Uterus (tissue), 4 donors: ENCODE measurements around the gene TTC9B. TPM values are rescaled to one million over a fixed set of nuclear protein-coding genes. Genes with fewer than 3 reads are reported as not detected.

Experiments used
- DNase-seq, 2 donors: peaks; one replicate each; pipeline ENCODE4 v3.0.0-alpha.2; 2019 to 2020
- H3K27ac ChIP-seq, 2 donors: fragments of 200-600 bp; sonication (generic); 1 replicate in 1 of 2; 2 replicates in 1 of 2; pipeline ENCODE4 v1.5.1; 2016 to 2018
- H3K27me3 ChIP-seq, 2 donors: fragments of 200-600 bp; sonication (generic); one replicate each; pipeline ENCODE4 v1.5.1; 2018 to 2019; ENCODE audit warnings: control low read depth in 1 of 2
- H3K36me3 ChIP-seq, 2 donors: fragments of 200-600 bp; sonication (generic); one replicate each; pipeline ENCODE4 v1.5.1; 2019; ENCODE audit warnings: control low read depth in 1 of 2
- H3K4me1 ChIP-seq, 2 donors: fragments of 200-600 bp; sonication (generic); one replicate each; pipeline ENCODE4 v1.5.1; 2018 to 2019; ENCODE audit warnings: control low read depth in 1 of 2
- H3K4me3 ChIP-seq, 2 donors: fragments of 200-600 bp; sonication (generic); 1 replicate in 1 of 2; 2 replicates in 1 of 2; pipeline ENCODE4 v1.5.1; 2018 to 2019; ENCODE audit warnings: mild to moderate bottlenecking in 1 of 2
- H3K9me3 ChIP-seq, 2 donors: fragments of 200-600 bp; sonication (generic); one replicate each; pipeline ENCODE4 v1.5.1; 2019; ENCODE audit warnings: control low read depth in 1 of 2
- POLR2A ChIP-seq, 2 donors: fragments of 450-650 bp; IDR thresholded peaks; one replicate each; pipeline ENCODE4 v1.6.1; 2016; ENCODE audit warnings: antibody characterized with exemption in 2 of 2, mild to moderate bottlenecking in 1 of 2, moderate library complexity in 1 of 2
- intact Hi-C: fragments of 100-400 bp; cut with DNase I; formaldehyde crosslinking; loops from one replicate; pipeline ENCODE4 v1.15.1; 2023; ENCODE audit warnings: low total_unique reads
- total RNA-seq, 4 donors: library from RNA; depleted of rRNA in 3 of 4; stranded (reverse); fragments of >200 nt in 3 of 4; gene quantifications; one replicate each; pipeline versions ENCODE4 v1.1.0 to v1.2.4, GENCODE V29; 2014 to 2023
- TF ChIP-seq, protein P1 (sequence below), 4 experiments: fragments of 200-600 bp in 2 of 4; fragments of 450-650 bp in 2 of 4; sonication (generic) in 2 of 4; IDR thresholded peaks; one replicate each; pipeline ENCODE4 v1.5.1; 2016 to 2019; ENCODE audit warnings: antibody characterized with exemption in 4 of 4, mild to moderate bottlenecking in 2 of 4, moderate library complexity in 1 of 4
- donor health status: DM: yes; HTN: yes; CAD: no.

The TTC9B gene
- total RNA-seq, 4 donors from 2014 or later: not detected

DNA sequence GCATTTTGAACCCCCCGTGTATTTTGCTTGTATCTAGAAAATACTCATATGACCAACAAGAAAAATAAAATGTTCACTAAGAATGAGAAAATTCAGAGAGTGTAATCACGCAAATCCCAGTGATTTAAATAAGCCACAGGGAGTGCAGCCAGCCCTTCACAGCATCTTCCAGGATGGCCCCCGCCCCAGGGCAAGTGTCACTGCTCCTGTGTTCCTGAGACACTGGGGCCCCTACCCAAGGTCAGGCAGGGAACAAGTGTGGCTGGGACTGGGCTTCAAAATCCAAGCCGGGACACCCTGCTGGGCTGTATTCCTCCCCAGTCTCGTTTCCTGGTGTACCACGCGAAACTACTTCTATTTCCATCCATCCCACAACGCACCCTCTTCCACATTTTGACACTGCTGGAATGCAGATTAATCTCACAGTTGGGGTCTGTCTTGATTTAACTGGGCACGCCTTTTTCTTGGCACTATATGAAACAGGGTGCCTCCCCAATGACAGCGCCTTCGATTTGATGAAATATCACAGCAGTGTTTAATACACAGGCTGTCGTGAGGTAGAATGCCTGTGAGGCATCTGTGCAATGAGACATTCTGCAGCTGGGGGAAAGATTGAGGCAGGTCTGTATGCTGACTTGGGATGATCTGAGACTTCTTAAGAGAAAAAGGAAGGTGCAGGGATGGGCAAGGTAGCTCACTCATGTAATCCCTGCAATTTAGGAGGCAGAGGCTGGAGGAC lies 26.6 kb upstream of the TTC9B start:
- H3K4me3 ChIP-seq: no peak overlapping the region
- no peak overlapping the region for H3K27ac ChIP-seq
- no peaks in the 10 kb centered on the region for H3K9me3 ChIP-seq
- intact Hi-C loops: no loop called here
- no peaks in the 10 kb centered on the region for H3K27me3 ChIP-seq
- H3K36me3 ChIP-seq: no peaks in the 10 kb centered on the region
- TF ChIP-seq, protein P1, sequence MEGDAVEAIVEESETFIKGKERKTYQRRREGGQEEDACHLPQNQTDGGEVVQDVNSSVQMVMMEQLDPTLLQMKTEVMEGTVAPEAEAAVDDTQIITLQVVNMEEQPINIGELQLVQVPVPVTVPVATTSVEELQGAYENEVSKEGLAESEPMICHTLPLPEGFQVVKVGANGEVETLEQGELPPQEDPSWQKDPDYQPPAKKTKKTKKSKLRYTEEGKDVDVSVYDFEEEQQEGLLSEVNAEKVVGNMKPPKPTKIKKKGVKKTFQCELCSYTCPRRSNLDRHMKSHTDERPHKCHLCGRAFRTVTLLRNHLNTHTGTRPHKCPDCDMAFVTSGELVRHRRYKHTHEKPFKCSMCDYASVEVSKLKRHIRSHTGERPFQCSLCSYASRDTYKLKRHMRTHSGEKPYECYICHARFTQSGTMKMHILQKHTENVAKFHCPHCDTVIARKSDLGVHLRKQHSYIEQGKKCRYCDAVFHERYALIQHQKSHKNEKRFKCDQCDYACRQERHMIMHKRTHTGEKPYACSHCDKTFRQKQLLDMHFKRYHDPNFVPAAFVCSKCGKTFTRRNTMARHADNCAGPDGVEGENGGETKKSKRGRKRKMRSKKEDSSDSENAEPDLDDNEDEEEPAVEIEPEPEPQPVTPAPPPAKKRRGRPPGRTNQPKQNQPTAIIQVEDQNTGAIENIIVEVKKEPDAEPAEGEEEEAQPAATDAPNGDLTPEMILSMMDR (IDR thresholded peaks at IDR 0.05): no peak
- TF ChIP-seq POLR2A (IDR thresholded peaks at IDR 0.05): no peak
- H3K4me1 ChIP-seq: peaks cover 6% of the 10 kb centered on the region in 2 donors
- DNase-seq: no peak

DNA sequence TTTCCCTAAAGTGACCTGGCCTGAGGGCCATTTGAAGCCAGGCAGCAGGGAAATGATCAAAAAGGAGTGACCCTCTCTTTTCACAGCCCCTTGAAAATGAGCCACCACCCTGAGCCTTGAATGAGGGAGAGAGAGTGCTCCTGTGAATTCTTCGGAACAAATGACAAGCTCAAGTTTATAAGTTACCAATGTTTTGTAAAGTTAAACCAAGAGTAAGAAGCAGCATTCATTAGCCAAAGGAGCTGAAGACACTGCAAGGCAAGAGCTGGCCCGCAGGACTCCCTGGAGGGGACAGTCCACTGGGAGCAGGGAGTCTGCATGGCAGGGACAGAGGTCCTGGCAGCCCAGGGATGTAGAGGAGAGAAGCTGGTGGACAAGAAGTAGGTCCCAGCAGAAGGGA lies 25.0 kb upstream of the TTC9B start:
- Histone ChIP-seq H3K36me3 (no peaks in the 10 kb centered on the region), H3K27me3 (no peaks in the 10 kb centered on the region), H3K4me1 (peaks cover 6% of the 10 kb centered on the region in 2 donors), H3K9me3 (no peaks in the 10 kb centered on the region), H3K27ac (no peak overlapping the region), H3K4me3 (no peak overlapping the region)
- TF ChIP-seq POLR2A (IDR thresholded peaks at IDR 0.05): no peak
- TF ChIP-seq, protein P1 (IDR thresholded peaks at IDR 0.05): no peak
- no peak for DNase-seq
- intact Hi-C loops: no loop called here

DNA sequence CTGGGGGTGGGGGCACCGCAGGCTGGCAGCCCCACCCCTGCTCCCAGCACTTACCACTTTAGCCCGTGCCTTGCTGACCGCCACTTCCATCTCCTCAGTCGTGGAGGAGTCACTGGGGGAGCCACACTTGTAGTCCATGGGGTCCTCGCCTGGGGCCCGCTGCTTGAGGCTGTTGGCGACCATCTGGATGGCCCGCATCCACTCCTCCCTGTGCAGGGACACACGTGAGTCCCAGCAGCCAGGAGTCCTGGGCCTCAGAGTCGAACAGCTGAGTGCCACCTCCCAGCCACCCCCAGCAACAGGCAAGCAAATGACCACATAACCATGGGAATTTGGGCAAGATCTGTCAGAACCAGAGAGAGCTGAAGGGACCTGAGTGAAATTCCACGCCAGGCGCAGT lies 24.3 kb upstream of the TTC9B start:
- Histone ChIP-seq H3K36me3 (no peaks in the 10 kb centered on the region), H3K9me3 (no peaks in the 10 kb centered on the region), H3K4me3 (no peak overlapping the region), H3K27ac (peak overlapping the region; percentile 22 to 45), H3K27me3 (no peaks in the 10 kb centered on the region), H3K4me1 (peaks cover 6% of the 10 kb centered on the region in 2 donors)
- no peak for DNase-seq
- TF ChIP-seq, protein P1 (IDR thresholded peaks at IDR 0.05): no peak
- no peak for TF ChIP-seq POLR2A (IDR thresholded peaks at IDR 0.05)
- intact Hi-C loops: no loop called here

DNA sequence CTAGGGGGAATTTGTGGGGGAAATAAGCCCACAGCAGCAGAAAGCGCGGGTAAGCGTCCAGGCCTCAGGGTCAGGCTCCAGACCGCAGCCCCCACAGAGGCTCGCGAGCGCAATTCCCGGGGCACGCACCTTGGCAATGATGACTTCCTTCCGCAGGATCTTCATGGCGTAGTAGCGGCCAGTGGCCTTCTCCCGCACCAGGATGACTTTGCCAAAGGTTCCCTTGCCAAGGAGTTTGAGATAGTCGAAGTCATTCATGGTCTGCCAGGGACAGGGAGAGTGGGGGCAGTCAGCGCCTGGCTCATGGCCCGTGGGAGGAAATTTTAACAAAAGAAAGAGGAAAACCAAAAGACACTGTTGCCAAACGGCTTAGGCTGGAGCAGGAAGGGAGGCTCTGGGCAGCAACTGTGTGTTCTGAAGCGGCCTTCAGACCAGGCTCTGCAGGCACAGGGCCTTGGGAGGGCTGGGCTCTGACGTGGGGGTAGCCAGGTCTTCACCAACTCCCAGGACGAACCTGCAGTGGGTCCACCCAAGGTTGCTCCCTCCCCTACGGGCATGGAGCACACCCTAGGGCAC lies 23.7 kb upstream of the TTC9B start:
- peak overlapping the region; percentile 22 to 45 for H3K27ac ChIP-seq

More for the DNA sequence above, 23.7 kb upstream of the TTC9B start:
- H3K9me3 ChIP-seq: no peaks in the 10 kb centered on the region
- peak; percentile 70 to 75 for DNase-seq
- no peaks in the 10 kb centered on the region for H3K27me3 ChIP-seq
- TF ChIP-seq, protein P1 (IDR thresholded peaks at IDR 0.05): no peak
- no peak for TF ChIP-seq POLR2A (IDR thresholded peaks at IDR 0.05)
- H3K36me3 ChIP-seq: no peaks in the 10 kb centered on the region
- no peak overlapping the region for H3K4me3 ChIP-seq
- intact Hi-C loops: no loop called here
- H3K4me1 ChIP-seq: peaks cover 6% of the 10 kb centered on the region in 2 donors
